H1 (cell line): ENCODE results near the gene TEX35. TPM values are rescaled to one million over a fixed set of nuclear protein-coding genes. Genes with fewer than 3 reads are reported as not detected.

Experiments used
- CHD2 ChIP-seq: IDR thresholded peaks from 2 replicates; pipeline ENCODE4 v1.6.1; 2012; ENCODE audit warnings: low read length, improper control_type of control experiment
- KDM5A ChIP-seq: fragments of 200-600 bp; IDR thresholded peaks from 2 replicates; pipeline ENCODE4 v1.7.1; 2012; ENCODE audit warnings: mild to moderate bottlenecking, low read length, inconsistent platforms, mixed read lengths
- RAD21 ChIP-seq, 2 experiments: IDR thresholded peaks in 1 of 2; conservative IDR thresholded peaks in 1 of 2; 2 replicates each; pipeline ENCODE4 v1.6.1; 2011; ENCODE audit warnings: low read depth in 2 of 2, low read length in 2 of 2, improper control_type of control experiment in 1 of 2, inconsistent platforms in 1 of 2, mild to moderate bottlenecking in 1 of 2, moderate library complexity in 1 of 2
- SIX5 ChIP-seq: IDR thresholded peaks from 2 replicates; pipeline ENCODE4 v1.6.1; 2011; ENCODE audit warnings: mild to moderate bottlenecking, low read depth, low read length
- USF2 ChIP-seq: IDR thresholded peaks from 2 replicates; pipeline ENCODE4 v1.6.1; 2011; ENCODE audit warnings: low read length, improper control_type of control experiment
- polyA plus RNA-seq, 7 experiments: library from polyadenylated mRNA; depleted of rRNA in 3 of 7; stranded (reverse) in 5 of 7; unstranded in 2 of 7; fragments of >200 nt in 5 of 7; fragments of 200-250 nt in 2 of 7; gene quantifications; 1 replicate in 5 of 7; 2 replicates in 1 of 7; 4 replicates in 1 of 7; pipeline versions ENCODE4 v1.2.1 to v1.2.3, GENCODE V29; 2011 to 2013; ENCODE audit warnings: missing spikeins in 2 of 7, mixed read lengths in 2 of 7
- total RNA-seq: library from RNA; stranded (reverse); fragmentation: NEBNext Ultra II Directional; extraction: Animal tissue kit (Norgen Biotek cat#: 25700); gene quantifications from 2 replicates; pipeline ENCODE4 v1.2.1, GENCODE V29; 2021

TEX35 gene
- total and polyA plus RNA-seq, 2 of the 8 experiments (the other 6 are each of a cell fraction or from before 2014, with no cell fraction given), result 0.03 TPM; not detected in 1

DNA sequence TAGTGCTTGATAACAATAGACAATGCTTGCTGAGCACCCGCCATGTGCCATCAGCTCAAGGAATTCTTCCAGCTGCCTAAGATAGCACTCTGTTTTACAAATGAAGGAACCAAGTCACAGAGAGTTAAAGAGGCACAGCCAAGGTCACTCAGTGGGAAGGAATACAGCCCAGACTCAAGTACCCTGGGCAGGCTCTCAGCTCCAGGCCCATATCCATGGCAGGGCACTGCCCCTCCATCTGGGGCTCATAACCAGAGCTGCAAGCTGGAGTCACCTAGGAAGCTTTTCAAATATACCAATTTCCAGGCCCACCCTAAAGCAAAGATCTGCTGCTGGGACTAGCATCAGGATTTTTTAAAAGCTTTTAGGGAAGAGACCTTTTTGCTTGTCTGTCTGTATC, 17.8 kb upstream of the TEX35 start (continued):
- TF ChIP-seq RAD21 (IDR thresholded peaks at IDR 0.05 in 1 of 2, conservative IDR thresholded peaks at IDR 0.05 in 1 of 2; ENCODE audit: low read depth in 2 of 2, low read length in 2 of 2), result no peak
- TF ChIP-seq CHD2, result no peak
- TF ChIP-seq USF2, result no peak
- TF ChIP-seq KDM5A, result no peak
- no peak for TF ChIP-seq SIX5
